ENCODE results near the gene GFI1B.

DNA sequence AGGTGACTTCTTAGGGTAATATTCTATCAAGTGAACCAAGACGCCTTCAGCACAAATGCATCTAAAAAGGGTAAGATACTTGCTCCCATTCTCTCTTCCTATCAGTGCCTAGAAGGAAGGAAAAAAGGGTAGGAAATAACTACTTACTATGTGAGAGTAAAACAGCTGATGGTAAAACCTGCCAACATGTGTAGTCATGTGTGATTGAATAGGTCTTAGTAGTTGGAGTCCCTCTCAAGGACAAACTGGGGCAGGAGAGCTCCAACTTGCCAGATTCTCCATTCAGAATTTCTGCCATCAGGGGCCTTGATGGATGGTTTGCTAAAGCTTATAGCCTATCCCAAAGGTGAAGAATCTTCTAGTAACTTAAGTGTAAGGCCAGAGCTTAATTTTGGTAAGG is 39.3 kb upstream of the GFI1B start:
- TF ChIP-seq, protein P1, sequence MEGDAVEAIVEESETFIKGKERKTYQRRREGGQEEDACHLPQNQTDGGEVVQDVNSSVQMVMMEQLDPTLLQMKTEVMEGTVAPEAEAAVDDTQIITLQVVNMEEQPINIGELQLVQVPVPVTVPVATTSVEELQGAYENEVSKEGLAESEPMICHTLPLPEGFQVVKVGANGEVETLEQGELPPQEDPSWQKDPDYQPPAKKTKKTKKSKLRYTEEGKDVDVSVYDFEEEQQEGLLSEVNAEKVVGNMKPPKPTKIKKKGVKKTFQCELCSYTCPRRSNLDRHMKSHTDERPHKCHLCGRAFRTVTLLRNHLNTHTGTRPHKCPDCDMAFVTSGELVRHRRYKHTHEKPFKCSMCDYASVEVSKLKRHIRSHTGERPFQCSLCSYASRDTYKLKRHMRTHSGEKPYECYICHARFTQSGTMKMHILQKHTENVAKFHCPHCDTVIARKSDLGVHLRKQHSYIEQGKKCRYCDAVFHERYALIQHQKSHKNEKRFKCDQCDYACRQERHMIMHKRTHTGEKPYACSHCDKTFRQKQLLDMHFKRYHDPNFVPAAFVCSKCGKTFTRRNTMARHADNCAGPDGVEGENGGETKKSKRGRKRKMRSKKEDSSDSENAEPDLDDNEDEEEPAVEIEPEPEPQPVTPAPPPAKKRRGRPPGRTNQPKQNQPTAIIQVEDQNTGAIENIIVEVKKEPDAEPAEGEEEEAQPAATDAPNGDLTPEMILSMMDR (IDR thresholded peaks at IDR 0.05) = no peak
- no peak for TF ChIP-seq POLR2A (IDR thresholded peaks at IDR 0.05)

Data from lower leg skin (tissue), 3 donors.